DMS114 treated with DMSO at 0.1 percent for 48 hours (cell line): ENCODE results near the gene FAM83C.

Experiments
- DNase-seq: peaks from one replicate; lab custom pipeline; 2025; ENCODE audit not compliant: unreplicated experiment; lab: John Stamatoyannopoulos, UW

Gene FAM83C

GRCh38 chr20:35291654-35292503 lies at the start of gene FAM83C:
Gene FAM83C, minus strand, starts transcription at chr20:35292425. Its CDS starts 121 bp downstream, at chr20:35292304.
- no peak for DNase-seq

GRCh38 chr20:35341366-35342028 lies 49.3 kb upstream of the FAM83C start:
- no peak for DNase-seq

- DNase-seq: no peak
Observed at GRCh38 chr20:35340436-35340835, 48.2 kb upstream of the FAM83C start.

- DNase-seq: no peak
Observed at GRCh38 chr20:35339636-35340035, 47.4 kb upstream of the FAM83C start.

- DNase-seq: no peak
Observed at GRCh38 chr20:35339007-35339406, 46.8 kb upstream of the FAM83C start.

GRCh38 chr20:35334311-35335101 lies 42.3 kb upstream of the FAM83C start:
- no peak for DNase-seq

GRCh38 chr20:35333606-35334005 lies 41.4 kb upstream of the FAM83C start:
- no peak for DNase-seq

- no peak for DNase-seq
Observed at GRCh38 chr20:35332540-35333200, 40.4 kb upstream of the FAM83C start.

GRCh38 chr20:35329435-35330139 lies 37.4 kb upstream of the FAM83C start:
- no peak for DNase-seq

- no peak for DNase-seq
Observed at GRCh38 chr20:35328689-35329088, 36.5 kb upstream of the FAM83C start.

- no peak for DNase-seq
Observed at GRCh38 chr20:35328095-35328685, 36.0 kb upstream of the FAM83C start.

- no peak for DNase-seq
Observed at GRCh38 chr20:35327074-35327976, 35.1 kb upstream of the FAM83C start.

- DNase-seq: no peak
Observed at GRCh38 chr20:35326740-35327073, 34.5 kb upstream of the FAM83C start.

GRCh38 chr20:35326021-35326739 lies 34.0 kb upstream of the FAM83C start:
- no peak for DNase-seq

- DNase-seq: no peak
Observed at GRCh38 chr20:35325401-35325800, 33.2 kb upstream of the FAM83C start.

GRCh38 chr20:35320396-35321126 lies 28.3 kb upstream of the FAM83C start:
- DNase-seq: no peak

GRCh38 chr20:35319871-35320197 lies 27.6 kb upstream of the FAM83C start:
- DNase-seq: no peak
